Cortex of kidney (tissue), 1 donor: ENCODE measurements around the gene MARCHF10.
"Not testable (repeated sequence)": the region's sequence is repeated elsewhere in the genome, so short reads cannot be mapped to it uniquely, and the experiment has no call there.

Experiments
- DNase-seq: peaks from one replicate; lab custom pipeline; 2025; lab: John Stamatoyannopoulos, UW

MARCHF10 gene

DNA sequence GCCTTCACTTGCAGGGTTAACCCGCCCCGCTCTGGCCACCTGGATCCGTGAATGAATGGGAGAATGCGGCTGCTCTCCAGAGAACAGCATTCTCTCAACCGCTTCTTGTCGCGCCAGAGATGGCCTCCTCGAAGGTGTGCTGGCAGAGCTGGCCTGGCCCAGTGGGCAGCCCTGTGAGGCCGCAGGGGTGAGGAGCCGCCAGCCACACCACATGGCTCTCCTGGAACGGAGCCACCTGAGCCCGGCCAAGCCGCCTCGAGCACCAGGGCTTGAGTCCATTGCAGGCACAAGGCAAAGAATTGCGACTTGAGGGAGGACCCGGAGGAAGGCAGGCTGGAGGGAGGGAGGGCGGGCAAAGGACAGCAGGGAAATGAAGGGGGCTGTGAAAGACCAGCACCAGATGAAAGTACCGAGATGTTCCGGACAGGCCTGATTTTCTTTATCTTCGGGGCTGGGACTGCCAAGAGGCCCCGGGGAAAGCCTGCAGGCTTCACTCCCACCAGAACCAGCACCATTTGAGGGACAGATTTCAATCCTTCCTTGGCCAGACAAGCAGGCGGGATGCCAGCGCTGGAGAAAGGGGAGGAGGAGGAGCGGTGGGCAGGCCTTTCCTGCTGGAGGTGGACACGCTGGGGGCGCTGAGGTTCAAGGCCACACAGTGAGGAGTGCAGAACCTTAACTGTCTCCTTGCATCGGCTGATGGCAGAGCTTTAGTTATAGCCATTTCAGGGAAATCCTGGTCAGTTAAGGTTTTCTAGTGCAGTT is 111.2 kb downstream of the MARCHF10 start:
- DNase-seq: no peak

DNA sequence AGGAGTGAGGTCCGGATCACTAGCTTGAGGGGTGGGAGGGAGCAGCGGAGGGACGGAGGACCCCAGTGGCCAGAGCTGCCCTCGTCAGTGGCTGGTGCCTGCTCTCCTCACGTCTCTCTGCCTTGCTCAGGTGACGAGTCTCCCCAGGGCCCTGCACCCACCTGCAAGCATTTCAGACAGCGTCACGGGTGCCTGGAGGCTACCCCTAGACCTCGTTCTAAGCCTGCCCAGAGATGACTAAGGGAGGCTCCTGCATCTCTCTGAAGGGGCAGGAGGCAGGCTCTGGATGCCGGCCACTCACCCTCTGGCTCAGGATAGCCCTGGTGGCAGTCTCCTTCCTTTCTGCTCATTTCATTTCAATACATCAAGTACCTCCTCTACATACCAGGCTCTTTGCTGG is 111.9 kb downstream of the MARCHF10 start:
- no peak for DNase-seq

DNA sequence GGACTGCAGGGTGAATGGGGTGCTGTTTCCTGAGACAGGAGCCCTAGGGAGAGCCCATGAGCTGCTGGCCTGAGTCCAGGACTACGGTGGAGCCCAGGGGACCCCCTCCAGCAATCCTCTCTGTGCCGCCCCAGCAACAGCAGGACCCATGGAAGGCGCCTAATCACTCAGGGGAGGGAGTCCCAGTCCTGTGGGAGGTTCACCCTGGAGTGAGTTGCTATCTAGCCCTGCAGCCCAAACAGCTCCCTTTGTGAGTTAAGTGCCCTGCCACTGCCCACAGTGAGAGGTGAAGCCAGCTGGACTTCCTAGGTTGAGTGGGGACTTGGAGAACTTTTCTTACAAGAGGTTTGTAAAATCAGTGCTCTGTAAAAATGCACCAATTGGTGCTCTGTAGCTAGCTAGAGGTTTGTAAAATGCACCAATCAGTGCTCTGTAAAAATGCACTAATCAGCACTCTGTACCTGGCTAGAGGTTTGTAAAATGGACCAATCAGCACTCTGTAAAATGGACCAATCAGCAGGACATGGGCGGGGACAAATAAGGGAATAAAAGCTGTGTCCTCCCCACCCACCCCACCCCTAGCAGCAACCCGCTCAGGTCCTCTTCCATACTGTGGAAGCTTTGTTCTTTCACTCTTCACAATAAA is 112.9 kb downstream of the MARCHF10 start:
- DNase-seq: not testable (repeated sequence)

DNA sequence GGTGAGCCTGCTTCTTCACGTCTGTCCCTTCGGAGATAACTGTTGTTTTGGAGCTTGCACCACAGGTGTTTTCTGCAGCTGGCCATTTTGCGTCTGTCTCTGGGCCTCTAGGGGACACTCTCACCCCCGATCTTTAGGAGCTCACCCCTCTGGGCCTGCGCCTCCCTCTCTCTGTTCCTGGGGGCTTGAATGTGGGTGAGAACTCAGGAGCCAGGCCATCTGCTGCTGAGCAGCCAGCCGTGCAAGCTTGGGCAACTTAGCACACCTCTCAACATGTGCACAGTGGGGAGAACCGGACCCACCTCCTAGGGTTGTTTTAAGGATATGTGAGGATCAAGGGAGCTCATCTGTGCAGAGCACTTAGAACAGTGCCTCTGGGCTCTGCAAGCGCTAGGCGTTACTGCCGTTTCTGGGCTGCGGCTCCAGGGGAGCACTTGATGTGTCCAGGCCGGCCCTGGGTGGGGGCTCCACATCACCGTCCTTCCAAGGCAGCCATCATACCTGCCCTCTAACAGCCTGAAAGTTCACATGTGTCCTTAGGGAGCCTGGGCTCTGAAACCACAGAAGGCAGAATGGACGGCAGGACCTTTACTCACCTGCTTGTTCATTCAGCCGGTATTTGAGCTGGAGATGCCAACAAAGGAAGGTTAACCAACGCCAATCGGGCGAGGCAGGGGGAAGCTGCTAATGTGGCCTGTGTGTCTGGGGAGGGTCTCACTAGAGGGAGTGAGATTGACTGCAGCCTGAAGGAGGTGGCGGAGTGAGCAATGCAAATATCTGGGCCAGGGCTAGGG is 114.3 kb downstream of the MARCHF10 start:
- no peak for DNase-seq

DNA sequence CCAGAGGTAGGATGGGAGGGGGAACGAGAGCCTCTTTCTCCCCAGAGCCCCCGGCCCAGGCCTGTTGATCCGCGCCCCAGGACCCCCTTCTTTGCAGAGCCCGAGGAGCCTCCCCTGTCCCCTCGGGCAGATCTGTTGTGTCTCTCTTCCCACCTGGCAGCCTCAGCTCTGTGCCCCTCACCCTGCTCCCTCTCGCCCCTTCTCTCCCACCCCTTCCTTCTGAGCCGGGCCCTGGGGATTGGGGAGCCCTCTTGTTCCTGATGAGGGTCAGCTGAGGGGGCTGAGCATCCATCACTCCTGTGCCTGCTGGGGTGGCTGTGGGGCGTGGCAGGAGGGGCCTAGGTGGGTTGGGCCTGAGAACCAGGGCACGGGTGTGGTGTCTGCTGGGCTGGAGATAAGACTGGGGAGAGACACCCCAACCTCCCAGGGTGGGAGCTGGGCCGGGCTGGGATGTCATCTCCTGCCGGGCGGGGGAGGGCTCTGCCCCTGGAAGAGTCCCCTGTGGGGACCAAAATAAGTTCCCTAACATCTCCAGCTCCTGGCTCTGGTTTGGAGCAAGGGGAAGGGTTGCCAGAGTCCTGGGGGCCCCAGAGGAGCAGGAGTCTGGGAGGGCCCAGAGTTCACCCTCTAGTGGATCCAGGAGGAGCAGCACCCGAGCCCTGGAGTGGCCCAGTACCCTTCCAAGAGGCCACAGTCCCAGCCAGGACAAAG is 115.2 kb downstream of the MARCHF10 start:
- no peak for DNase-seq

DNA sequence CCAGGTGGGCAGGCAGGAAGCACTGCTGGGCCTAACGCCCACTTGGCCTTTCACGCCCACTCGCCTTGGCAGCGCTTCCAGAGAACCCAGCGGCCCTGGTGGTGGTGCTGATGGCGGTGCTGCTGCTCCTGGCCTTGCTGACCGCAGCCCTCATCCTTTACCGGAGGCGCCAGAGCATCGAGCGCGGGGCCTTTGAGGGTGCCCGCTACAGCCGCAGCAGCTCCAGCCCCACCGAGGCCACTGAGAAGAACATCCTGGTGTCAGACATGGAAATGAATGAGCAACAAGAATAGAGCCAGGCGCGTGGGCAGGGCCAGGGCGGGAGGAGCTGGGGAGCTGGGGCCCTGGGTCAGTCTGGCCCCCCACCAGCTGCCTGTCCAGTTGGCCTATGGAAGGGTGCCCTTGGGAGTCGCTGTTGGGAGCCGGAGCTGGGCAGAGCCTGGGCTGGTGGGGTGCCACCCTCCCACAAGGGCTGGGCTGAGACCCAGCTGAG is 115.9 kb downstream of the MARCHF10 start:
- no peak for DNase-seq

DNA sequence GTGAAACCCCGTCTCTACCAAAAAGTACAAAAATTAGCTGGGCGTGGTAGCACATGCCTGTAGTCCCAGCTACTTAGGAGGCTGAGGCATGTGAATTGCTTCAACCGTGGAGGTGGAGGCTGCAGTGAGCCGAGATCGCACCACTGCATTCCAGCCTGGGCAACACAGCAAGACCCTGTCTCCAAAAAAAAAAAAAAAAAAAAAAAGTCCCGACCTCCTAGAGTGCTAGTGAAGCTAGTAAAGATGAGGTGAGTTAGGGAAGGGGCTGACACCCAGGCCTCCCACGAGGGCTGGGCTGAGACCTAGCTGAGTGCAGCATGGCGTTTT is 116.6 kb downstream of the MARCHF10 start:
- DNase-seq: not testable (repeated sequence)

DNA sequence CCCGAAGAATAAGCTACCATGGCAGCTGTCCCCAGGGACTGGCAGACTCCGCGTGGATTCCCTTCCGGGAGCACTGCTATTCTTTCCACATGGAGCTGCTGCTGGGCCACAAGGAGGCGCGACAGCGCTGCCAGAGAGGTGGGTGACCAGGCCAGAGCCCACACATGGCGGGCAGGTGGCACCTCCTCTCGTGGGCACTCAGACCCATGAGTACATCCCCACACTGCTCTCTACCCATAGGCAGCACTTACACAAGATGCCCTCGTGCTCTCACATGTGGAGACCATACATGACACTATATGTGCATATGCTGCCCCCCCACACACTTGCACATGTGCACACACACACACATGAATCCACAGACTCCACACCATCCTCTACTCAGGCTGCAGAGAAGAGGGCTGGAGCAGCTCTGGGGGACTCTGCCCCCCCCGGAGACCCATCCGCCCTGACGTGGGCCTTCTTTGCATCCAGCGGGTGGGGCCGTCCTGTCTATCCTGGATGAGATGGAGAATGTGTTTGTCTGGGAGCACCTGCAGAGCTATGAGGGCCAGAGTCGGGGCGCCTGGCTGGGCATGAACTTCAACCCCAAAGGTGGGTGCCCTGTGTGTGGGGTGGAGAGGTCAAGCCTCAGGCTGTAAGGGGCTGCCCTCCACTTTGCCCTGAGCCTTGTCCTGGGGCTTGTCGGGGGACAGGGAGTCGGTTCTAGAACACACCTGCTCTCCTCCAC is 117.8 kb downstream of the MARCHF10 start:
- no peak for DNase-seq

DNA sequence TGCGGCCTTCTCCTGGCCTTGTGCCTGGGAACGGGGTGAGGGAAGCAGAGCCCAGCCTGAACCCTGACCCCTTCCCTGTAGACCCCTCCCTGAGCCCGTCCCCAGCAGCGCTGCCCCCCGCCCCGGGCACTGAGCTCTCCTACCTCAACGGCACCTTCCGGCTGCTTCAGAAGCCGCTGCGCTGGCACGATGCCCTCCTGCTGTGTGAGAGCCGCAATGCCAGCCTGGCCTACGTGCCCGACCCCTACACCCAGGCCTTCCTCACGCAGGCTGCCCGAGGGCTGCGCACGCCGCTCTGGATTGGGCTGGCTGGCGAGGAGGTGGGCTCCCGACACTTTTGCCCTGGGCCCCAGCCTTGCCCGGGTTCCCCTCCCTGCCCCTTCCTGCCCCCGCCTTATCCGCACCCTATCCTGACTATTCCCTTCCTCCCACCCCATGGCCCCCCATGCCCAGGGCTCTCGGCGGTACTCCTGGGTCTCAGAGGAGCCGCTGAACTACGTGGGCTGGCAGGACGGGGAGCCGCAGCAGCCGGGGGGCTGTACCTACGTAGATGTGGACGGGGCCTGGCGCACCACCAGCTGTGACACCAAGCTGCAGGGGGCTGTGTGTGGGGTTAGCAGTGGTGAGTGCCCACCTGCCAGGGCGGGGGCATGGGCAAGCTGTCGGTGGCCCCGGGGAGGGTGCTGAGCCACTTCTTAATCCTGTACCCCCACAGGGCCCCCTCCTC is 118.5 kb downstream of the MARCHF10 start:
- DNase-seq: no peak

DNA sequence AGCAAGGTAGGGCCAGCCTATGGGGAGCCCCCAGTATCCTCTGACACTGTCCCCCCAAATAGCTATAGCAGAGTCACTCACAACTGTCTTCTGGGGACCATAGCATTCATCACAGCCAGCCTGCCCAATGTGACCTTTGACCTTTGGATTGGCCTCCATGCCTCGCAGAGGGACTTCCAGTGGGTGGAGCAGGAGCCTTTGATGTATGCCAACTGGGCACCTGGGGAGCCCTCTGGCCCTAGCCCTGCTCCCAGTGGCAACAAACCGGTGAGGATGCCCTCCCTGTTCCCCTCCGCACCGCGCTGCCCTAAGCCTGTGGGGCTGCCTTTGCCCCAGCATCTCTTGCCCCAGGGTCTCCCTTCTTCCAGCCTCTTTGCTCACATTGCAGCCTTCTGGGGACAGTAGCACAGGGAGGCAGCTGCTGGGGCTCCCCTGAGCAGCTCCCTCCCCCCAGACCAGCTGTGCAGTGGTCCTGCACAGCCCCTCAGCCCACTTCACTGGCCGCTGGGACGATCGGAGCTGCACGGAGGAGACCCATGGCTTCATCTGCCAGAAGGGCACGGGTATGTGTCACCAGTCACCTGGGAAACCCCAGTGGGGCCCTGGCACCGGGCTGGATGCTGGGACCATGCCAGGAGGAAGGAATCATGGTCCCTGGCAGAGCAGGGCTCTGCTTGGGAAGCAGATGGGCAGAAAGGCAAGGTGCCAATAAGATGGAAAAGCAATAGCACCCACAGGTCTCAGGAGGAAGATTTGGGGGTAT is 119.5 kb downstream of the MARCHF10 start:
- no peak for DNase-seq

DNA sequence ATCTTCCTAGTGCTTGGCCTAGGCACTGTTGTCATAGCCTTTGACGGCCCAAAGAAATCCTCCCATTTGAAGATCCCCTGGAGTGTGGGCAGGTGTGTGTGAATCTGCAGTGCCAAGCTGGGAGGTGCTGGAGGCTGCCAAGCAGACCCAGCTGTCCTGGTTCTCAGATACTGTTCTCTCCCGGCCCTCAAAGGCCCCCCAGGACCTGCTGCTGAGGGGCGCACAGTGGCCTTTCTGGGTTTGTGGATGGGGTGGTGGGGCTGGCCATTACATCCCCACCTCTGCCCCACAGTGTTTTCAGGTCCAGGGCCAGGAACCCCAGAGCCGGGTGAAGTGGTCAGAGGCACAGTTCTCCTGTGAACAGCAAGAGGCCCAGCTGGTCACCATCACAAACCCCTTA is 120.1 kb downstream of the MARCHF10 start:
- no peak for DNase-seq

DNA sequence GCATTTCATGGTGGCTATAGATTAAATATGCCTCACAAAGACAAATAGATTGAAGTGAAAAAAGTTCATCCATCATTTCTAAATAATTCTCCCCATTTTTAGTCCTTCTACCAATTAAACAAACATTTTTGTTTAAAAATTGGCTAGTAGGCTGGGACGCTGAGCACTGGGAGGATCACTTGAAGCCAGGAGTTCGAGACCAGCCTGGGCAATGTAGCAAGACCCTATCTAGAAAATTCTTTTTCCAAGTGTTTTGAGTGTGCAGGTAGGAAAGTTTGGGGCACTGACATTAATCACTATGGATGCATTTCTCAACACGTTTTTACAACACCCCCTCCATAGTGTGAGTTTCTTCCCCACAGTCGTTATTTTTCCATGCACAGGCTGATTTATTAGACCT is 123.9 kb downstream of the MARCHF10 start:
- no peak for DNase-seq

DNA sequence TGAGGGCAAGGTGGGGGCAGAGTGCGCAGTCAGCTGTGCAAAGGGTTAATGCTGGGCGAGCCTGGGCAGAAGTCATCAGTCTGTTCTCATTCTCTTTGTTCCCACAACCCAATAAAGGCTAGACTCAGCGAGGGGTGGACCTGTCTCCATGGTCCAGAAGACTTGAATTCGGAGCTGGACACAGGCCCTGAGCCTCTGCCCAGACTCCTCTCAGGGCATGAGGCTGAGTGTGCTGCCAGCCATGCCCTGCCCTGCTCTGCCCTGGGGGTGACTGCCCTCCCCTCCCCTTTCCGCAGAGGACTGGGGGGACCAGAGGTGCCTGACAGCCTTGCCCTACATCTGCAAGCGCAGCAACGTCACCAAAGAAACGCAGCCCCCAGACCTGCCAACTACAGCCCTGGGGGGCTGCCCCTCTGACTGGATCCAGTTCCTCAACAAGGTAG is 126.2 kb downstream of the MARCHF10 start:
- DNase-seq: no peak

DNA sequence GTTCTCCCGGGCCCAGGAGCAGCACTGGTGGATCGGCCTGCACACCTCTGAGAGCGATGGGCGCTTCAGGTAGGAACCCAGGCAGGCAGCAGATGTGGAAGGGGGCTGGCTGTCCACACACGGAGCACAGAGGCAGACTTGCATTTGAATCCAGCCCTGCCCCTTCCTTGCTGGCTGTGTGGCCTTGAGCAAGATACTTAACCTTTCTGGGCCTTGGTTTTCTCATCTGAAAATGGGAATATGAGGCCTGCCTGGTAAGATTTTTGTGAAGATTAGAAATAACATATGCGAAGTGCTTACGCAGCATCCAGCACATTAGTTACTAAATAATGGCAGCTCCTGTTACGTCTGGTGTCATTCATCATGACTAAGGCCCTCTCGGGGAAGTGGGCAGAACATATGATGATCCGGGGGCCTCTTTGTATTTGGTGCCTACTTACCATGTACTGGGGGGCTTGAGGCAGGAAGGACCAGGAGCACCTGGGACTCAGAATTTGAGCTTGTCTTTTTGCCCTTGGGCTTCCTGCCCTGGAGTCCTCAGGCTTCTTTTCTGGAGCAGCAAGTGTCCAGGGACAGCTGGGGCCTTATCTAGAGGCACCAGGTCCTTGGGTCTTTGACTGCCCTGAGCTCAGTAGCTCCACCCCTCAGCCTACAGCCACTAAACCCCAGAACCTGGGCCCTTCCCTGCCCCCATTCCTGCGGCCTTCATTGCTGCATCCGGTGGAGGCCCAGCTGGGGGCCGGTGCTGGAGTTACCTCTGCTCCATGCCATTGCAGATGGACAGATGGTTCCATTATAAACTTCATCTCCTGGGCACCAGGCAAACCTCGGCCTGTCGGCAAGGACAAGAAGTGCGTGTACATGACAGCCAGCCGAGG is 126.8 kb downstream of the MARCHF10 start:
- DNase-seq: no peak

DNA sequence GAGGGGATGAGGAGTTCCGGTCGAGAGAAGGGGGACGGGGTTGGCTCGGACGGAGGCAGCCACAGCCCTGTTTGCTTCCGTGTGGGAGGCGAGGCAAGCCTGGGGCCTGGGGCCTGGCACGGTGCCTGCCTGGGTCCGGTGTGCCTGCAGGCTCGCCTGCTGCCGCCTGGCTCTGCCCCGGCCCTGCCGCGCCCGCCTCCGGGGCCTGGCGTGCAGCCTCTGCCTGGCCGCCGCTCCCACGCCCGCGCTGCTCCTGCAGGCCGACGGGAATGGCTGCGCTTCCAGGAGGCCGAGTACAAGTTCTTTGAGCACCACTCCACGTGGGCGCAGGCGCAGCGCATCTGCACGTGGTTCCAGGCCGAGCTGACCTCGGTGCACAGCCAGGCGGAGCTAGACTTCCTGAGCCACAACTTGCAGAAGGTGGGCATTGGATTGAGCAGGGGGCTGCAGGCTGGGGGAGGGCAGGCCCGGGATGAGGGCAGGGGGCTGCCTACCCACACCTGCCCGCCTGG is 127.5 kb downstream of the MARCHF10 start:
- DNase-seq: no peak

DNA sequence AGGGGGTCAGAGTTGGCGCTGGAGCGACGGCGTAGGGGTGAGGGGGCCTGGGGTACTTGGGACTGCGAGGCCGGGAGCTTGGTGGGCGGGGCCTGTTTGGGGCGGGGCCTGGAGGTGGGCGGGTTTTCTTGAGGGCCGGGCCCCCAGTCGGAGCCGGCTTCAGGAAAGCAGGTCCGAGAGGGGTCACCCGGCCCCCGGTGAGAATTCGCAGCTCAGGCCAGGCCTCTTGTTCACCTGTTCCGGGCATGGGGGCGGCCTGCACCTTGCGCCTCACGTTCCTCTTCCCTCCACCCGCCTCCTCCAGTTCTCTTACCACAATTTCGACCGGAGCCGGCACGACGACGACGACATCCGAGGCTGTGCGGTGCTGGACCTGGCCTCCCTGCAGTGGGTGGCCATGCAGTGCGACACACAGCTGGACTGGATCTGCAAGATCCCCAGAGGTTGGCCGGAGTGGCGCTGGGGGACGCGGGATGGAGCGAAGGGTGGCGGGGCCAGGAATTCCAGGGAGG is 128.2 kb downstream of the MARCHF10 start:
- no peak for DNase-seq

DNA sequence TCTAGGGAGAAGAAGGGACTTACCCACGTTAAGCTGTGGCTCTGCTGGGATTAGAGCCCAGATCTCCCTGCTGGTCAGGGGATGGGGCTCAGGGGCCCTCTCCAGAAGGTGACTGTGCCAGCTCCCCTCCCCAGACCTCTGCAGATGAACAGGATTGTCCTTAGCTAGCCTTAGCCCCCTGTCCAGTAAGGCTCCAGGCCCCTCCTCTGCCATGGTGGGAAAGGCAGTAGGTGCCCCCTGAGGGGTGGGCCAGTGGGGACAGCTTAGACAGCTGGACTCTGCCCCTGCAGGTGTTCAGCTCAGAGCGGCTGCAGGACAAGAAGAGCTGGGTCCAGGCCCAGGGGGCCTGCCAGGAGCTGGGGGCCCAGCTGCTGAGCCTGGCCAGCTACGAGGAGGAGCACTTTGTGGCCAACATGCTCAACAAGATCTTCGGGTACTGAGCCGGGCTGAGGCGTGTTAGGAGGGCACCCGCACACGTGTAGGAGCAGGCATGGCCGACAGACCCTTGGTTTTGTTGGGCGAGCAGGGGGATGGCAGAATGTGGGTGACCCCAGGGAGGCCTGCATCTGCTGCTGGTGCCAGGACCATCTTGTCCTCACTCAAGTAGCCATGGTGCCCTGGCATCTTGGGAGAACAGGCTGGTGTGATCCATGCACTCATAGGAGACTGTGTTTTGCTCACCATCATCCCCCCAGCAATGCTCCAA is 129.7 kb downstream of the MARCHF10 start:
- DNase-seq: no peak
